ENCODE measurements around the gene TRAT1.

- no peak for TF ChIP-seq EZH2 (IDR thresholded peaks at IDR 0.05; ENCODE audit: insufficient read depth, poor library complexity, severe bottlenecking)
- no peak for TF ChIP-seq EZH2phosphoT487 (IDR thresholded peaks at IDR 0.05; ENCODE audit: insufficient read depth, low read depth)
Observed at GRCh38 chr3:108899530-108899929, 76.9 kb downstream of the TRAT1 start.

Measured in GM23248 (cell line).